ENCODE measurements around the gene SPATA24. TPM values are rescaled to one million over a fixed set of nuclear protein-coding genes. Genes with fewer than 3 reads are reported as not detected.

SPATA24 gene
- total RNA-seq: 1 to 10 TPM in 1 of 5 donors, under 1 TPM in 1, not detected in 3; 0.92 to 3.6 TPM
- 10 to 100 TPM in 1 of 3 donors, 1 to 10 TPM in 2; 5.4 to 10.1 (median 8.6) TPM for polyA plus RNA-seq
- long read RNA-seq, donor 1: 0 reads
- long read RNA-seq, donor 2, partial matches to known transcripts: 0 of 1 reads
- long read RNA-seq, donor 2, other reads (novel, unspliced or antisense): 0 of 1 reads
- long read RNA-seq, donor 3, partial matches to known transcripts: 0 of 1 reads
- long read RNA-seq, donor 3, other reads (novel, unspliced or antisense): 0 of 1 reads
- long read RNA-seq, donor 4: 0 reads
- long read RNA-seq, donor 5: 0 reads
- long read RNA-seq, donor 6, partial matches to known transcripts: 6 of 7 reads
- long read RNA-seq, donor 6, other reads (novel, unspliced or antisense): 0 of 7 reads
- long read RNA-seq, donor 7, partial matches to known transcripts: 0 of 2 reads
- long read RNA-seq, donor 7, other reads (novel, unspliced or antisense): 0 of 2 reads
- long read RNA-seq, donor 8, partial matches to known transcripts: 7 of 8 reads
- long read RNA-seq, donor 8, other reads (novel, unspliced or antisense): 0 of 8 reads
- long read RNA-seq, donor 9, partial matches to known transcripts: 0 of 3 reads
- long read RNA-seq, donor 9, other reads (novel, unspliced or antisense): 0 of 3 reads
- long read RNA-seq, donor 10: 0 reads

DNA sequence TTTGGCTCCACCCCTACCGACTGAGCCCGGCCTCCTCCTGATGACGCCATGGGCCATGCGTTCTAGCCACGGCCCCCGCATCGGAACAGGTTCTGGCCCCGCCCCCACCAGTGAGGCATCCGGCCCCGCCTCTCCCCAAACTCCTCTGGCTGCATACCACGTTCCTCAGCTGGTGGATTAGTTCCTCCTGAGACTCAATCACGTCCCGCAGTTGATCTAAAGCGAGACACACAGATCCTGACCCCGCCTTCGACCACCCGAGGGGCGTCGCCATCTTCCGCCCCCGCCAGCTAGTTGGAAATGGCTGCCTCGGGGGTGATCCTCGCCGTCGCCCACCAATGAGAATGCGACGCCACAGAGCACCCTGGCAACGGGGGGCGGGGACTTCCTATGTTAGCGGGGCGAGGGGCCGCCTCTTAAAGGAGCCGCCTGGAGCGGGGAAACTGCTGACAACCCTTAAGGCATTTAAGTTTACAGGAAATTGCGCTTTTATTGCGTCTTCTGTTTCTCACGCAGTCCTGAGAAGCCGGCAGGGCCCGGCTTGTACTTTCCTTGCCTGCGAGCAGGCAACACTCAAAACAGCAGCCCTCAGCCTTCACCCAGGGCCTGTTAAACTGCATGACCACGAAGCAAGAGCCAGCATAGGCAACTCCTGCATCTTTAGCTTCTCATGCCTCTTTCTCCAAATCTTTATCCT, at the start of gene SPATA24:
Gene SPATA24 (minus strand): TSS at position 303 of the 697 bp plus-strand sequence. CDS start 29 bp downstream, at position 274.
- Histone ChIP-seq H3K4me1 (peaks cover 10 to 16% (median 15%) of the 10 kb centered on the region in 4 donors), H3K36me3 (peaks cover 0 to 3% (median 0%) of the 10 kb centered on the region in 4 donors), H3K9me3 (no peaks in the 10 kb centered on the region), H3K27me3 (no peaks in the 10 kb centered on the region), H3K27ac (peak within 1 kb of the TSS; percentile 85 to 93 (median 90)), H3K4me3 (peak within 1 kb of the TSS; percentile 43 to 56 (median 48))
- WGBS, 5 donors: 0 to 2% (median 0%) methylated on average over 11 to 41 of the region's 41 CpGs
- intact Hi-C loops (cut with DNase I; ENCODE audit: low total_unique reads): no loop called here
- peak; percentile 97 to 99 for DNase-seq
- TF ChIP-seq POLR2A (IDR thresholded peaks at IDR 0.05): no peak
- TF ChIP-seq, protein P1, sequence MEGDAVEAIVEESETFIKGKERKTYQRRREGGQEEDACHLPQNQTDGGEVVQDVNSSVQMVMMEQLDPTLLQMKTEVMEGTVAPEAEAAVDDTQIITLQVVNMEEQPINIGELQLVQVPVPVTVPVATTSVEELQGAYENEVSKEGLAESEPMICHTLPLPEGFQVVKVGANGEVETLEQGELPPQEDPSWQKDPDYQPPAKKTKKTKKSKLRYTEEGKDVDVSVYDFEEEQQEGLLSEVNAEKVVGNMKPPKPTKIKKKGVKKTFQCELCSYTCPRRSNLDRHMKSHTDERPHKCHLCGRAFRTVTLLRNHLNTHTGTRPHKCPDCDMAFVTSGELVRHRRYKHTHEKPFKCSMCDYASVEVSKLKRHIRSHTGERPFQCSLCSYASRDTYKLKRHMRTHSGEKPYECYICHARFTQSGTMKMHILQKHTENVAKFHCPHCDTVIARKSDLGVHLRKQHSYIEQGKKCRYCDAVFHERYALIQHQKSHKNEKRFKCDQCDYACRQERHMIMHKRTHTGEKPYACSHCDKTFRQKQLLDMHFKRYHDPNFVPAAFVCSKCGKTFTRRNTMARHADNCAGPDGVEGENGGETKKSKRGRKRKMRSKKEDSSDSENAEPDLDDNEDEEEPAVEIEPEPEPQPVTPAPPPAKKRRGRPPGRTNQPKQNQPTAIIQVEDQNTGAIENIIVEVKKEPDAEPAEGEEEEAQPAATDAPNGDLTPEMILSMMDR (IDR thresholded peaks at IDR 0.05): no peak
- peak; percentile 28 to 82 (median 46) for TF ChIP-seq POLR2AphosphoS5 (IDR thresholded peaks at IDR 0.05)
- no peak for TF ChIP-seq EP300 (IDR thresholded peaks at IDR 0.05)

DNA sequence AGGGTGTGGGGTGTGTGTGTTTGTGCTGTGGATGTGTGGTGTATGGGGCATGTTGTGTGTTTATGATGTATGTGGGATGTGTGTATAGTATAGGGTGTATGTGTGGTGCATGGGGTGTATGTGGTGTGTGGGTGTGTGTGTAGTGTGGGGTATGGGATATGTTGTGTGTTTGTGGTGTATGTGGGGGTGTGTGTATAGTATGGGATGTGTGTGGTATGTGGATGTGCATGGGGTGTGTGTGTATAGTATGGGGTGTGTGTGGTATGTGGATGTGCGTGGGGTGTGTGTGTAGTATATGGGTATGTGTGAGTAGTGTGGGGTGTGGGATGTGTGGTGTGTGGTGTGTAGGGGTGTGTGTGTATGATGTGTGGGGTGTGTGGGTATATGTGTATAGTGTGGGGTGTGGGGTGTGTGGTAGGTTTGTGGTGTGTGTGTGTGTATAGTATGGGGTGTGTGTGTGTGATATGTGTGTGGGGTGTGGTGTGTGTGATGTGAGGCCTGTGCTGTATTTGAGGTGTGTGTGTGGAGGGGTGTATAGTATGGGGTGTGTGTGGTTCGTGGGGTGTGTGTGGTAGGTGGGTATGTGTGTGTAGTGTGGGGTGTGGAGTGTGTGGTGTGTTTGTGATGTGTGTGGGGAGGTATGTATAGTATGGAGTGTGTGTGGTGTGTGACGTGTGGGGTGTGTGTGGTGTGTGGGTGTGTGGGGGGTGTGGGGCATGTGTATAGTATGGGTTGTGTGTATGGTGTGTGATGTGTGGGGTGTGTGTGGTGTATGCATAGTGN, 48.2 kb upstream of the SPATA24 start:
- Histone ChIP-seq H3K4me3 (no peak overlapping the region), H3K4me1 (no peaks in the 10 kb centered on the region), H3K36me3 (no peaks in the 10 kb centered on the region), H3K9me3 (no peaks in the 10 kb centered on the region), H3K27ac (no peak overlapping the region), H3K27me3 (no peaks in the 10 kb centered on the region)
- 73 to 83% (median 79%) methylated on average over 3 of the region's 3 CpGs for WGBS, 5 donors
- TF ChIP-seq POLR2A (IDR thresholded peaks at IDR 0.05): no peak
- intact Hi-C loops (cut with DNase I; ENCODE audit: low total_unique reads): no loop called here
- DNase-seq: no peak

- H3K27me3 ChIP-seq: no peaks in the 10 kb centered on the region
- H3K4me1 ChIP-seq: no peaks in the 10 kb centered on the region
- DNase-seq: no peak
- 92 to 96% (median 95%) methylated on average over 2 of the region's 2 CpGs for WGBS, 5 donors
- H3K27ac ChIP-seq: no peak overlapping the region
- no peak overlapping the region for H3K4me3 ChIP-seq
- no peaks in the 10 kb centered on the region for H3K36me3 ChIP-seq
- no peaks in the 10 kb centered on the region for H3K9me3 ChIP-seq
- TF ChIP-seq EP300 (IDR thresholded peaks at IDR 0.05): no peak
- TF ChIP-seq, protein P1 (IDR thresholded peaks at IDR 0.05): no peak
- intact Hi-C loops (cut with DNase I; ENCODE audit: low total_unique reads): no loop called here
Observed at GRCh38 chr5:139451176-139451575, 47.3 kb upstream of the SPATA24 start.

DNA sequence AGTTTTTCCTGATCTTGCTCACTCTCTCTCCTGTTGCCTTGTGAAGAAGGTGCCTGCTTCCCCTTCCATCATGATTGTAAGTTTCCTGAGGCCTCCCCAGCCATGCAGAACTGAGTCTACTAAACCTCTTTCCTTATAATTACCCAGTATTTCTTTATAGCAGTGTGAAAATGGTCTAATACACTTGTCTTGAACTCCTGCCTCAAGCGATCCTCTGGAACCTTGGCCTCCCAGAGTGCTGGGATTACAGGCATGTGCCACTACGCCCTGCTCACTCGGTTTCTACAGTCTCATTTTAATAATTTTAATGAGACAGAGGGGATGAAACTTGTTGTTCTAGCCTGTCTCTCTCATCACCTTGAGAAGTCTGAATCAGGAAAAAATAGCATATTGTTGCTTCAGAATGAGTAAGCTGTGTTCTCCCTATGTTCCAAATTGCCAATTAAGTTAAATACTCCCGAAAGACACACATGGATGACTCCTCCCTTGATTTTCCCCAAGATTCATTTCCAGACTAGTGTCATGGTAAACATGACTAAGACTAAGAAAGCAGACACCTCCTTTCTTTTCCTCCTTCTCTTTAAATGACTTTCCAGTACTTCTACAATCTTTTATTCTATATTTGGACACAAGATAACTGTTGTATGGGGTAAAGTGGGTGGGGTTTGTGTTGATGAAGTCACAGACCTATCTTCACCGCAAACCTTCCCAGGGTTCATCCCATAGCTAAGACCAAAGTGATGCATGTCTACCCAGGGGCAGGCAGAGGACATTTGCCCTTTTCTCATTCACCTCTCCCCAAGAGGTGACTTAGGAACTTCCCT, 43.3 kb upstream of the SPATA24 start:
- TF ChIP-seq POLR2AphosphoS5 (IDR thresholded peaks at IDR 0.05): no peak
- TF ChIP-seq, protein P1 (IDR thresholded peaks at IDR 0.05): no peak
- no peak for TF ChIP-seq POLR2A (IDR thresholded peaks at IDR 0.05)
- TF ChIP-seq EP300 (IDR thresholded peaks at IDR 0.05): no peak
- DNase-seq: no peak

More for the DNA sequence above, 43.3 kb upstream of the SPATA24 start:
- Histone ChIP-seq H3K4me1 (no peaks in the 10 kb centered on the region), H3K9me3 (no peaks in the 10 kb centered on the region), H3K36me3 (no peaks in the 10 kb centered on the region), H3K27me3 (no peaks in the 10 kb centered on the region), H3K4me3 (no peak overlapping the region), H3K27ac (no peak overlapping the region)
- intact Hi-C loops (cut with DNase I; ENCODE audit: low total_unique reads): no loop called here
- 81 to 91% (median 86%) methylated on average over 5 of the region's 5 CpGs for WGBS, 5 donors

All from stomach (tissue), 19 donors.